ENCODE measurements around the gene NFKBIA. TPM values are rescaled to one million over a fixed set of nuclear protein-coding genes. Genes with fewer than 3 reads are reported as not detected.
A peak's percentile ranks its signal among the peaks of the same experiment; 100 is the strongest.

NFKBIA gene
- total and polyA plus RNA-seq, 8 donors = 48.2 to 124 (median 63.8) TPM

- TF ChIP-seq CTCF (IDR thresholded peaks at IDR 0.05) = no peak
- H3K4me1 ChIP-seq = peaks cover 6 to 17% (median 8%) of the 10 kb centered on the region in 3 donors
- H3K27ac ChIP-seq = peak overlapping the region in 1 of 4 donors; percentile 99
- peaks cover 0 to 25% (median 19%) of the 10 kb centered on the region in 3 donors for H3K36me3 ChIP-seq
- 52 to 56% methylated on average over 2 of the region's 2 CpGs for WGBS, 2 donors
- DNase-seq = no peak
- FAIRE-seq = no peak
- no peaks in the 10 kb centered on the region for H3K27me3 ChIP-seq
- no peaks in the 10 kb centered on the region for H3K9me3 ChIP-seq
- no peak for ATAC-seq
- intact Hi-C loops (cut with DNase I) = loop anchor here in 1 of 3 donors (10.0 kb wide), 1 partner anchor 61 kb away; no protein-coding TSS in a partner anchor
- no peak overlapping the region for H3K4me3 ChIP-seq
Measured at GRCh38 chr14:35406090-35406489, 1.5 kb upstream of the NFKBIA start.

- Histone ChIP-seq H3K4me1 (peaks cover 8 to 23% (median 13%) of the 10 kb centered on the region in 3 donors), H3K4me3 (peak overlapping the region in 3 of 4 donors; percentile 81 to 92 (median 90)), H3K36me3 (peaks cover 0 to 31% (median 21%) of the 10 kb centered on the region in 3 donors), H3K9me3 (no peaks in the 10 kb centered on the region), H3K27ac (peak overlapping the region; percentile 95 to 99 (median 98)), H3K27me3 (no peaks in the 10 kb centered on the region)
- DNase-seq = no peak
- no peak for ATAC-seq
- no peak for TF ChIP-seq CTCF (IDR thresholded peaks at IDR 0.05)
- WGBS, 2 donors = 29 to 32% methylated on average over 14 of the region's 14 CpGs
- intact Hi-C loops (cut with DNase I) = loop anchor here in 1 of 3 donors (10.0 kb wide), 1 partner anchor 61 kb away; no protein-coding TSS in a partner anchor
- FAIRE-seq = no peak
Measured at GRCh38 chr14:35405304-35405996, 901 bp upstream of the NFKBIA start.

- Histone ChIP-seq H3K4me1 (peaks cover 8 to 28% (median 14%) of the 10 kb centered on the region in 3 donors), H3K4me3 (peak overlapping the region; percentile 81 to 92 (median 90)), H3K36me3 (peaks cover 0 to 41% (median 30%) of the 10 kb centered on the region in 3 donors), H3K27me3 (no peaks in the 10 kb centered on the region), H3K27ac (peak overlapping the region; percentile 95 to 99 (median 98)), H3K9me3 (no peaks in the 10 kb centered on the region)
- FAIRE-seq (no peak), ATAC-seq (peak; percentile 76 to 85 (median 80)), DNase-seq (peak; percentile 96 to 99 (median 99))
- intact Hi-C loops (cut with DNase I) = loop anchor here in 1 of 3 donors (10.0 kb wide), 1 partner anchor 59 kb away; no protein-coding TSS in a partner anchor
- WGBS, 2 donors = 0% methylated on average over 17 to 81 of the region's 81 CpGs
- TF ChIP-seq CTCF (IDR thresholded peaks at IDR 0.05) = no peak
Measured at GRCh38 chr14:35403603-35404448, 723 bp downstream of the NFKBIA start.

- Histone ChIP-seq H3K9me3 (no peaks in the 10 kb centered on the region), H3K27me3 (no peaks in the 10 kb centered on the region), H3K4me3 (peak overlapping the region; percentile 40 to 92 (median 86)), H3K27ac (peak overlapping the region; percentile 33 to 99 (median 70)), H3K36me3 (peaks cover 0 to 41% (median 30%) of the 10 kb centered on the region in 3 donors), H3K4me1 (peaks cover 8 to 28% (median 14%) of the 10 kb centered on the region in 3 donors)
- no peak for TF ChIP-seq CTCF (IDR thresholded peaks at IDR 0.05)
- ATAC-seq (peak in 2 of 4 donors; percentile 3 to 5), FAIRE-seq (no peak), DNase-seq (peak in 4 of 6 donors; percentile 48 to 73 (median 52))
- intact Hi-C loops (cut with DNase I) = loop anchor here in 1 of 3 donors (10.0 kb wide), 1 partner anchor 58 kb away; no protein-coding TSS in a partner anchor
- 3 to 4% methylated on average over 8 of the region's 8 CpGs for WGBS, 2 donors
Measured at GRCh38 chr14:35403114-35403602, 1.4 kb downstream of the NFKBIA start.

Data from pancreas (tissue), 10 donors.